ENCODE results near the gene CCL13. TPM values are rescaled to one million over a fixed set of nuclear protein-coding genes. Genes with fewer than 3 reads are reported as not detected.
"Not testable (repeated sequence)": the region's sequence is repeated elsewhere in the genome, so short reads cannot be mapped to it uniquely, and the experiment has no call there.

The CCL13 gene
- polyA plus RNA-seq (ENCODE audit: insufficient read length in 4 of 4), result under 1 TPM in 1 of 4 donors, not detected in 3; 0.17 TPM

- no peak for DNase-seq (ENCODE audit: low read depth in 4 of 4, low spot score in 3 of 4)
Observed at GRCh38 chr17:34356194-34356593, at the start of gene CCL13. Gene CCL13, plus strand, starts transcription at chr17:34356480. Its CDS starts 47 bp downstream, at chr17:34356527.

DNA sequence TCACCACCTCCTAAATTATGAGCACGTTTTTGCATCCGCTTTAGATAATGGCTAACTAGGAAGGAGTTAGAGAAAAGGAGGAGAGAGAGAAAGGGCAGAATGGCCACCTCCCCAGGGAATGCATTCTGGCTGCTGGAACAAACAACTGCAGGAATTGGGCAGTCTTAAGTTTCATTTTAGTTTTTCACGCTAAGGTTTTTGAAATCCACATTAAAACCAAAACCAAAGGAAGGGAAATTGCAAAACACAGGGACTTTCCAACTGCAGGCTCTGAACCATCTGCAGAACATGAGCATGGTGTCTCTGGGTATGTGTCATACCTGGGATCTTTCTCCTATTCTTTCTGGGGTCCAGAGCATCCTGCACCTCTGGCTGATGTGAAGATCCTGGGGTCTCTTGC is 49.2 kb upstream of the CCL13 start:
- DNase-seq (ENCODE audit: low read depth in 4 of 4, low spot score in 3 of 4), result no peak

DNA sequence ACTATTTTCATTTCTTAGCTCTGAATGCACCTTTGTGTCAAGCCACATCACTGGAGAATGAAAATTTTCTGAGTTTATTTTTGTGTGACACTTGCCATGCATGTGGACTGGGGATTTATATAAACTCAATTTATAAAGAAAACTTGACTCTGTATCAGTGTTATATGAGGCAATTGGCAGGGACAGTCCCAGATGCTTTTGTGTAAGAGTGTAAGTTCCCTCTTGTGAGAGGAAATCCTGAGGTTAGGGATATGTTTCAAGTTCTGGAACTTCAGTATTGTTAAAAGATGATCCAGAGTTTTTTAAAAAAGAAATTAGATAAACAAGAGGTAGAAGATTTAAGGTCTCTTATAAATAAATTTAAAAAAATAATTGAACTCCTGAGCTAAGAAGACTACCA is 47.9 kb upstream of the CCL13 start:
- DNase-seq (ENCODE audit: low read depth in 4 of 4, low spot score in 3 of 4), result no peak

- DNase-seq (ENCODE audit: low read depth in 4 of 4, low spot score in 3 of 4), result no peak
Observed at GRCh38 chr17:34311291-34311690, 45.0 kb upstream of the CCL13 start.

DNA sequence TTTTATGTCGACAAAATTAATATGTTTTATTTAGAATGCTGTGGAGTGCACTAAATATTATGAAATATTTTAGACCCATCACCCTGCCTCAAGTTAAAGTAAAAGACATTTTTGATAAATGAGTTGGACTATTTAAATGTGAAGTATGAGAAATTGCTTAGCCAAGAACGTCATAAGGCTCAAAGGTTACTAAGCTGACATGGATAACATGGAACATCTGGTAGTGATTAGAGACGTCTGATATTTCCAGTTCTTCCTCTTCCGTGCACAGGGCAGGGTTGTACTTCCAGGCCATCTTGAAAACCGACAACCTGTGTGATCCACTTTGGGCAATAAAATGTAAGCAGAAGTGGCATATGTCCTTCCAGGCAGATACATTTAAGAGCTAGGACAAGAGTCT is 44.2 kb upstream of the CCL13 start:
- DNase-seq (ENCODE audit: low read depth in 4 of 4, low spot score in 3 of 4), result peak in 1 of 4 donors; percentile 29

GRCh38 chr17:34313164-34313563 is 43.1 kb upstream of the CCL13 start:
- DNase-seq (ENCODE audit: low read depth in 4 of 4, low spot score in 3 of 4), result no peak

GRCh38 chr17:34314279-34314678 is 42.0 kb upstream of the CCL13 start:
- DNase-seq (ENCODE audit: low read depth in 4 of 4, low spot score in 3 of 4), result no peak

DNA sequence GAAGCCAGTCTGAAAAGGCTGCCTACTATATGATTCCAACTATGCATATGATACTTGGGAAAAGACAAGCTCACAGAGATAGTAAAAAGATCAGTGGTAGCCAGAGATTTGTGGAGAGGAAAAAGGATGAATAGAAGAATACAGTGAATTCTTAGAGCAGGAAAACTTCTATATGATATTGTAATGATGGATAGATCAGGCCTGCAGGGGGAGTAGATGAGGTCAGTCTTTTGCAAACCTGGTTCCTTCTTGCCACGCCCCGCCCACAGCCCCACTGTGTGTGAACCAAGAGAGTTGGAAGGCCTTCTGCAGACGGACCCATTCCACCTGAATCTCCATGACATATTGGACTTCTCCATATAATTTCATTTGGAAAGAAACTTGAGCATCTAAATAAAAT is 37.8 kb upstream of the CCL13 start:
- DNase-seq (ENCODE audit: low read depth in 4 of 4, low spot score in 3 of 4), result no peak

DNA sequence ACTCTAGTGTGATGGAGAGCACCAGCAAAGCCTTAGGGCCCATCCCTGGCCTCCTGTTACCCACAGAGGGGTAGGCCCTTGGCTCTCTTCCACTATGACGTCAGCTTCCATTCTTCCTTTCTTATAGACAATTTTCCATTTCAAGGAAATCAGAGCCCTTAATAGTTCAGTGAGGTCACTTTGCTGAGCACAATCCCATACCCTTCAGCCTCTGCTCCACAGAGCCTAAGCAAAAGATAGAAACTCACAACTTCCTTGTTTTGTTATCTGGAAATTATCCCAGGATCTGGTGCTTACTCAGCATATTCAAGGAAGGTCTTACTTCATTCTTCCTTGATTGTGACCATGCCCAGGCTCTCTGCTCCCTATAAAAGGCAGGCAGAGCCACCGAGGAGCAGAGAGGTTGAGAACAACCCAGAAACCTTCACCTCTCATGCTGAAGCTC is 37.2 kb upstream of the CCL13 start, which contains the start of gene CCL8:
TSS of gene CCL8 (plus strand) at position 397 of the 445 bp plus-strand sequence. CDS start 67 bp downstream, outside the sequence.
- DNase-seq (ENCODE audit: low read depth in 4 of 4, low spot score in 3 of 4), result no peak

DNA sequence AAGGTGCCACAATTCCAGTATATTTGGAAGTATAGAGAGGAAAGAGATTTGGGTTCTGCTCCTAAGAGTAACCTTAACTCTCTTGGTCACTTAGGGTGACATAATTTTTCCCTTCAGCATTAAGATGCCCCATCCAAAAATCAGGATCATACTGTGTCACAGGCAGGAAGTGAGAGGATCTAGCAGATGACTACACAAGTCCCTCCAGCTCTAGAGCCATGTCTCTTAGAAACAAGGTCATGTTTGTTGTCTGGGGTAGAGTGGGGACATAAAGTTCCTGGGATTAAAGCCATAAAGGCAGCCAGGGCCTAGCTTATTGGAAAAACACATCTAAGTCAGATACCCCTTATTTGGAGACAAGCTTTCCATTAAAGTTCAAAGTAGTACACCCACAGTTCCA is 34.3 kb upstream of the CCL13 start:
- no peak for DNase-seq (ENCODE audit: low read depth in 4 of 4, low spot score in 3 of 4)

GRCh38 chr17:34327580-34327979 is 28.7 kb upstream of the CCL13 start:
- not testable (repeated sequence) for DNase-seq (ENCODE audit: low read depth in 4 of 4, low spot score in 3 of 4)

DNA sequence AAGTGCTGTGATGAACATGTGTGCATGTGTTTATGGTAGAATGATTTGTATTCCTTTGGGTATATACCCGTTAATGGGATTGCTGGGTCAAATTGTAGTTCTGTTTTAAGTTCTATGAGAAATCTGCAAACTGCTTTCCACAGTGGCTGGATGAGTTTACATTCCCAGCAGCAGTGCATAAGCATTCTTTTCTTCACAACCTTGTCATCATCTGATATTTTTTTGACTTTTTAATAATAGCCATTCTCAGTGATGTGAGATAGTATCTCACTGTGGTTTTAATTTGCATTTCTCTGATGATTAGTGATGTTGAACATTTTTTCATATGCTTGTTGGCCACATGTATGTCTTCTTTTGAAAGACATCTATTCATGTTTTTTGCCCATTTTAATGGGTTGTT is 18.6 kb upstream of the CCL13 start:
- no peak for DNase-seq (ENCODE audit: low read depth in 4 of 4, low spot score in 3 of 4)

GRCh38 chr17:34339138-34339770 is 17.0 kb upstream of the CCL13 start:
- no peak for DNase-seq (ENCODE audit: low read depth in 4 of 4, low spot score in 3 of 4)

- no peak for DNase-seq (ENCODE audit: low read depth in 4 of 4, low spot score in 3 of 4)
Observed at GRCh38 chr17:34341916-34342315, 14.4 kb upstream of the CCL13 start.

GRCh38 chr17:34347063-34347462 is 9.2 kb upstream of the CCL13 start:
- DNase-seq (ENCODE audit: low read depth in 4 of 4, low spot score in 3 of 4), result no peak

DNA sequence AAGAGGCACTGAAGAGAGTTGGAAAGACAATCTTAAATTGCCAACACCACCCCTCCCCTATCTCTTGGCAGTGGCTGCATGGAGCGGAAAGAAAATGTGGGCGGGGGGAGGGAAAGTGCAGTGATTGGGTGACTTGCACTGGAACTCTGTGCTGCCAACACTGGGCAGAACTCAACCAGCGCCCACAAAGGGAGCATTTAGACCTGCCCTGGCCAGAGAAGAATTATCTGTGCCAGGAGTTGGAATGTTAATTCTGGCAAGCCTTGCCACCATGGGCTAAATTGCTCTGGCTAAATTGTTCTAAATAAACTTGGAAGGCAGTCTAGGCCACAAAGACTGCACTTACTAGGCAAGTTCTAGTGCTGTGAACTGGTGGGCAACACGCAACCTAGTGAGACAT is 6.5 kb upstream of the CCL13 start:
- no peak for DNase-seq (ENCODE audit: low read depth in 4 of 4, low spot score in 3 of 4)

- no peak for DNase-seq (ENCODE audit: low read depth in 4 of 4, low spot score in 3 of 4)
Observed at GRCh38 chr17:34351096-34351495, 5.2 kb upstream of the CCL13 start.

DNA sequence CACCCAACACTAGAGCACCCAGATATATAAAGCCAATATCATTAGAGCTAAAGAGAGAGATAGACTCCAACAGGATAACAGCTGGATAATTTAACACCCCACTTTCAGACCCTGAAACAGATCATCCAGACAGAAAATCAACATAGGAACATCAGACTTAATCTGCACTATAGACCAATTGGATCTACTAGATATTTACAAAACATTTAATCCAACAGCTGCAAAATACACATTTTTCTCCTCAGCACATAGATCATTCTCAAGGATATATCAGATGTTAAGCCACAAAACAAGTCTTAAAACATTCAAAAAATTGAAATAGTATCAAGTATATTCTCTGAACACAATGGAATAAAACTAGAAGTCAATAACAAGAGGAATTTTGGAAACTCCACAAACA is 4.1 kb upstream of the CCL13 start:
- DNase-seq (ENCODE audit: low read depth in 4 of 4, low spot score in 3 of 4), result no peak

GRCh38 chr17:34354637-34355036 is 1.6 kb upstream of the CCL13 start:
- no peak for DNase-seq (ENCODE audit: low read depth in 4 of 4, low spot score in 3 of 4)

- DNase-seq (ENCODE audit: low read depth in 4 of 4, low spot score in 3 of 4), result no peak
Observed at GRCh38 chr17:34357398-34357797, 1.1 kb downstream of the CCL13 start.

DNA sequence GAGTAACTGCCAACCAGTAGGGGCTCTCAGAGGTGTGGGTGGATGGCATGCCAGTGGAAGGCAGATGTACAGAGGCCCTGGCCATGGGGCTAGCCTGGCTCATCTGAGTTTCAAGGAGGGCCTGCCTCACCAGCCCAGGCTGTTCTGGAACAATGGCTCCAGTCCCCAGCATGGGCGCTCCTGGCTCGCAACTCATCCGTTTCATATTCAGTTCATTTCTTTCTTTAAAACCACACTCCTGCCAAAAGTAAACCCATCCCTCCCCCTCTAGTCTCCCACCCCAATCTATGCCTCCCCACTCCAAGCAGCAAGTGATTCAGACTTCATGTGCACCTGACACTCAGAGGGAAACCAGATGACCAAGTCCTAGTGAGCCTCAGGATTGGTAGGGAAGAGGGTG is 2.4 kb downstream of the CCL13 start:
- DNase-seq (ENCODE audit: low read depth in 4 of 4, low spot score in 3 of 4), result no peak

DNA sequence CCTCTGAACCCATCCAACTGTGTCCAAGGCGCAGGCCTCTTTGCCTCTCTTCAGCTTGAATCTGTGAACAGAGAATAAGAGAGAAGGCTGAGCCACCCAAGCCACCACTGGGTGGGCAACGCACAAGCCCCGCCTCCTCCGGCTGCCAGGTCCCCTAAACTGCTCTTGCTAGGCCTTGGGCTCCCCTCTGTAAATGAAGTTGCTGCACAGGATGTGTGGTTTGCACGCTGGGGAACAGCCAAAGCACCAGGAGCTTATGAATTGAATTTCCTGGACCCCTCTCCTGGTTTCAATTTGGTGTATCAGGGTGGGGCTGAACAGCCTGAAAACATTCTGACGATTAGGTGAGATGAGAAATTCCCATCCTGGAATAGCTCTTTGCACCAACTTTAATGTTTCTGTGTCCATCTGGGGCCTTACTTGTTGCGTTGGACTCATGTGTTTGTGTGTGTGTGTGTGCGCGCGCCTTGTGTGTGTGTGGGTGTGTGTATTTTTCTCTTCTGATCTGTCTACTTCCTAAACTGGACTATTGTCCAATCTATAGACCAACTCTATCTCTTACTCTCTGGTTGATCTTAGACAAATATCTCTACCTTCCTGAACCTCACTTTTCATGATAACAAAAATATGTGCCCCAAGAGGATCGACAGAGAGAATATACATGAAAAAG is 4.5 kb downstream of the CCL13 start:
- DNase-seq (ENCODE audit: low read depth in 4 of 4, low spot score in 3 of 4), result no peak
